Transverse colon (tissue), 4 donors: ENCODE measurements around the gene MCUB.

ENCODE experiments used
- CTCF ChIP-seq, 5 experiments: fragments of 200-600 bp in 3 of 5; fragments of 450-650 bp in 2 of 5; sonication (generic) in 3 of 5; IDR thresholded peaks; 1 replicate in 2 of 5; 2 replicates in 3 of 5; pipeline ENCODE4 v1.5.1; 2016 to 2017; ENCODE audit warnings: antibody characterized with exemption in 5 of 5, inconsistent platforms in 3 of 5, mild to moderate bottlenecking in 2 of 5, moderate library complexity in 1 of 5
- EP300 ChIP-seq: sonication (generic); formaldehyde crosslinking; IDR thresholded peaks from one replicate; pipeline ENCODE4 v1.6.1; 2017; ENCODE audit warnings: antibody characterized with exemption, low read depth
- POLR2A ChIP-seq: fragments of 450-650 bp; IDR thresholded peaks from one replicate; pipeline ENCODE4 v1.6.1; 2016; ENCODE audit warnings: antibody characterized with exemption, mild to moderate bottlenecking, moderate library complexity
- POLR2AphosphoS5 ChIP-seq, 3 donors: sonication (generic); formaldehyde crosslinking; IDR thresholded peaks; one replicate each; pipeline ENCODE4 v1.6.1; 2016; ENCODE audit warnings: antibody characterized with exemption in 3 of 3

- TF ChIP-seq CTCF (IDR thresholded peaks at IDR 0.05): no peak
- peak in 1 of 3 donors; percentile 11 for TF ChIP-seq POLR2AphosphoS5 (IDR thresholded peaks at IDR 0.05)
- no peak for TF ChIP-seq POLR2A
- TF ChIP-seq EP300: no peak
These were observed 16.4 kb downstream of the MCUB start for GRCh38 chr4:109576462-109576861.
